ENCODE results near the gene PRKN.

The PRKN gene

GRCh38 chr6:162753775-162754174 lies 26.2 kb upstream of the PRKN start (continued):
- TF ChIP-seq CREB5 (CRISPR knock-in tag; IDR thresholded peaks at IDR 0.05; ENCODE audit: low read depth) (no peak), ZNF70 (CRISPR knock-in tag; IDR thresholded peaks at IDR 0.05) (no peak), RARB (CRISPR knock-in tag; IDR thresholded peaks at IDR 0.05) (no peak), TCF4 (CRISPR knock-in tag; IDR thresholded peaks at IDR 0.05; ENCODE audit: borderline replicate concordance) (no peak), GLIS3 (CRISPR knock-in tag; IDR thresholded peaks at IDR 0.05) (no peak)
- TF ChIP-seq, protein P1, sequence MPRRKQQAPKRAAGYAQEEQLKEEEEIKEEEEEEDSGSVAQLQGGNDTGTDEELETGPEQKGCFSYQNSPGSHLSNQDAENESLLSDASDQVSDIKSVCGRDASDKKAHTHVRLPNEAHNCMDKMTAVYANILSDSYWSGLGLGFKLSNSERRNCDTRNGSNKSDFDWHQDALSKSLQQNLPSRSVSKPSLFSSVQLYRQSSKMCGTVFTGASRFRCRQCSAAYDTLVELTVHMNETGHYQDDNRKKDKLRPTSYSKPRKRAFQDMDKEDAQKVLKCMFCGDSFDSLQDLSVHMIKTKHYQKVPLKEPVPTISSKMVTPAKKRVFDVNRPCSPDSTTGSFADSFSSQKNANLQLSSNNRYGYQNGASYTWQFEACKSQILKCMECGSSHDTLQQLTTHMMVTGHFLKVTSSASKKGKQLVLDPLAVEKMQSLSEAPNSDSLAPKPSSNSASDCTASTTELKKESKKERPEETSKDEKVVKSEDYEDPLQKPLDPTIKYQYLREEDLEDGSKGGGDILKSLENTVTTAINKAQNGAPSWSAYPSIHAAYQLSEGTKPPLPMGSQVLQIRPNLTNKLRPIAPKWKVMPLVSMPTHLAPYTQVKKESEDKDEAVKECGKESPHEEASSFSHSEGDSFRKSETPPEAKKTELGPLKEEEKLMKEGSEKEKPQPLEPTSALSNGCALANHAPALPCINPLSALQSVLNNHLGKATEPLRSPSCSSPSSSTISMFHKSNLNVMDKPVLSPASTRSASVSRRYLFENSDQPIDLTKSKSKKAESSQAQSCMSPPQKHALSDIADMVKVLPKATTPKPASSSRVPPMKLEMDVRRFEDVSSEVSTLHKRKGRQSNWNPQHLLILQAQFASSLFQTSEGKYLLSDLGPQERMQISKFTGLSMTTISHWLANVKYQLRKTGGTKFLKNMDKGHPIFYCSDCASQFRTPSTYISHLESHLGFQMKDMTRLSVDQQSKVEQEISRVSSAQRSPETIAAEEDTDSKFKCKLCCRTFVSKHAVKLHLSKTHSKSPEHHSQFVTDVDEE (CRISPR knock-in tag; IDR thresholded peaks at IDR 0.05) = no peak

GRCh38 chr6:162751211-162751859 lies 23.8 kb upstream of the PRKN start:
- no peak for ATAC-seq
- TF ChIP-seq OSR1 (CRISPR knock-in tag; IDR thresholded peaks at IDR 0.05) (no peak), SNAI2 (CRISPR knock-in tag; IDR thresholded peaks at IDR 0.05) (no peak), ARNTL (CRISPR knock-in tag; IDR thresholded peaks at IDR 0.05; ENCODE audit: borderline replicate concordance, low read depth) (no peak), ISL1 (CRISPR knock-in tag; IDR thresholded peaks at IDR 0.05) (no peak), CSRNP3 (CRISPR knock-in tag; IDR thresholded peaks at IDR 0.05) (no peak), GLIS3 (CRISPR knock-in tag; IDR thresholded peaks at IDR 0.05) (no peak), ZC3H10 (CRISPR knock-in tag; IDR thresholded peaks at IDR 0.05) (no peak), POU6F1 (CRISPR knock-in tag; IDR thresholded peaks at IDR 0.05; ENCODE audit: borderline replicate concordance, low read depth) (no peak), ZNF8 (CRISPR knock-in tag; IDR thresholded peaks at IDR 0.05) (no peak), ZFP3 (CRISPR knock-in tag; IDR thresholded peaks at IDR 0.05) (no peak), CREB5 (CRISPR knock-in tag; IDR thresholded peaks at IDR 0.05; ENCODE audit: low read depth) (no peak), ESRRG (CRISPR knock-in tag; IDR thresholded peaks at IDR 0.05) (no peak), TOX (CRISPR knock-in tag; IDR thresholded peaks at IDR 0.05; ENCODE audit: borderline replicate concordance) (no peak), ZFP30 (CRISPR knock-in tag; IDR thresholded peaks at IDR 0.05) (no peak), PATZ1 (CRISPR knock-in tag; IDR thresholded peaks at IDR 0.05; ENCODE audit: borderline replicate concordance) (no peak)
- TF ChIP-seq, protein P1 (CRISPR knock-in tag; IDR thresholded peaks at IDR 0.05) = no peak

All from SK-N-SH treated with all-trans-retinoic acid at 6 μM for 48 hours (cell line).